Choroid plexus epithelial cell (primary cell): ENCODE measurements around the gene KDM1B.
"Not testable (repeated sequence)": the region's sequence is repeated elsewhere in the genome, so short reads cannot be mapped to it uniquely, and the experiment has no call there.

Experiments used
- DNase-seq: peaks from one replicate; pipeline ENCODE4 v3.0.0-alpha.2; 2010; ENCODE audit warnings: low read depth
- H3K4me3 ChIP-seq: 2 replicates; pipeline ENCODE4 v1.5.1; 2011; ENCODE audit warnings: low read depth, mild to moderate bottlenecking, control low read depth, low read length, moderate library complexity
- CTCF ChIP-seq: conservative IDR thresholded peaks from 2 replicates; pipeline ENCODE4 v1.5.1; 2011; ENCODE audit warnings: low read depth, mild to moderate bottlenecking, control low read depth, inconsistent platforms, low read length, moderate library complexity

Gene KDM1B

DNA sequence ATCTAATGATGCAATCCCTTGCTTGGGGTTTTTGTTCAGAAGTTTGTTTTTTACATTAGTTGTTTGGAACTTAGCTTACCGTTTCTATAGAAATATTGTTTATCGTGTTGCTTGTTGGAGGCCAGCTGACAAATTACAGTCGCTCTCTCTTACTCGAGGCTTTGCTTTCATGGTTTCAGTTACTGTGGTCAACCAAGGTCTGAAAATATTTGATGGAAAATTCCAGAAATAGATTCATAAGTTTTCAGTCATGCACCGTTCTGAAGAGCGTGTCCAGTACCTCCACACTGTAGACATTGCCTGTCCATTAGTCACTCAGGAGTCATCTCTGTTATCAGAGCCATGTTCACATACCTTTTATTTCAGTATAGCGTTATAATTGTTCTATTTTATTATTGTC, 61.2 kb downstream of the KDM1B start:
- H3K4me3 ChIP-seq = no peak overlapping the region
- peak; percentile 87 for DNase-seq
- no peak for TF ChIP-seq CTCF

DNA sequence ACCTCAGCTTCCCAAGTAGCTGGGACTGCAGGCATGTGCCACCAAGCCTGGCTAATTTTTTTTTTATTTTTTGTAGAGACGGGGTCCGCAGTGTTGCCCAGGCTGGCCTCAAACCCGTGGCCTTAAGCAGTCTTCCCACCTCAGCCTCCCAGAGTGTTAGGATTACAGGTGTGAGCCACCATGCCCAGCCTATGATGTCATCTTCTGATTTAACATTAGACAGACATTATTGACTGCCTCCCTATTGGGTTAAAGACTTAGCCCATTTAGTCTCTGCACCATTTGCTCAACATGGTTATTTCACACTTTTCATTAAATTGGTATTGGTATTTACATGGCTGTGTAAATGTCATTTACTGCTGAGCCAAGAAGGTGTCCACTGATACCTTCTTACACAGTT, 63.0 kb downstream of the KDM1B start:
- H3K4me3 ChIP-seq = no peak overlapping the region
- no peak for DNase-seq
- TF ChIP-seq CTCF = no peak

DNA sequence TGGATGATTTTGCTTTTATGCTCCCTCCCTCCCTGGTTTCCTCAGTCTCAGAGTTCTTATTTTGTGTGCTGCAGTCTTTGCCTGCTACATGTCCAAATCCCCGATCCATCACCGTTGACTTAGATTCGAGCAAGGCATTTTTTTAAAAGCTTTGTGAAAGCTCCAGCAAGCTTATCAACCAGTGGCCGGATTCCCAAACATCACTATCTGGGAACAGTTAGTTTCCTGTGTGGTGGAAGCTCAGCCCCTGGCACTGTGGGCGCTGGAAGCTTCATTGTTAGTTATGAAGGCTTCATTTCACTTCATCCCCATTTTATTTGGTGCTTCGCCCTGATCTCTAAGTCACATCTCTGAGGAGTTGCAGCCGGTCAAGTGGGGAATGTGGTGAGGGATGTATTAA, 64.4 kb downstream of the KDM1B start:
- no peak overlapping the region for H3K4me3 ChIP-seq
- TF ChIP-seq CTCF = no peak
- no peak for DNase-seq

DNA sequence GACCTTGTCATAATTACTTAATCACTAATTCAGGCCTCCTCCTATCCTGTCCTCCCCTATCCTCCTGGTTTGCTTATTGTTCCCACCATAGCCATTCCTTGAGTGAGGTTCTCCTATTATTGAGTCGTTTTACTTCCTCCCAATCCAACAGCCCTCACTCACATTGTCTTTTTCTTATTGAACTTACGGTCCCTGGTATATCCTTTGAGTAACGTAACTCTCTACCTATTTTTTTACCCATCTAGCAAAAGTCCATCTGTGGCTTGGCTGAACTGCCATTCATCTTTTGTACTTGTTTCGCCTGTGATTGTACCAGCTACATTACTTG, 66.0 kb downstream of the KDM1B start:
- H3K4me3 ChIP-seq = no peak overlapping the region
- TF ChIP-seq CTCF = no peak
- no peak for DNase-seq

DNA sequence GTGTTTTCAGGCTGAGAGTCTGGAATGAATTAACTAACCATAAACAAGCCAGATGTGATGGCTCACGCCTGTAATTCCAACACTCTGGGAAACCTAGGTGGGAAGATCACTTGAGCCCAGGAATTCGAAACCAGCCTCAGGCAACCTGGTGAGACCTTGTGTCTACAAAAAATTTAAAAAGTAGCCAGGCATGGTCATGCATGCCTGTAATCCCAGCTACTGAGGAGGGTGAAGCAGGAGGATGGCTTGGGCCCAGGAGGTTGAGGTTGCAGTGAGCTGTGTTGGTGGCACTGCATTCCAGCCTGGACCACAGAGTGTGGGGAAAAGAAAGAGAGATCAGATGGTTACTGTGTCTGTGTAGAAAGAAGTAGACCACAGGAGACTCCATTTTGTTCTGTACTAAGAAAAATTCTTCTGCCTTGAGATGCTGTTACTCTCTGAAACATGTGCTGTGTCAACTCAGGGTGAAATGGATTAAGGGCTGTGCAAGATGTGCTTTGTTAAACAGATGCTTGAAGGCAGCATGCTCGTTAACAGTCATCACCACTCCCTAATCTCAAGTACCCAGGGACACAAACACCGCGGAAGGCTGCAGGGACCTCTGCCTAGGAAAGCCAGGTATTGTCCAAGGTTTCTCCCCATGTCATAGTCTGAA, 71.4 kb downstream of the KDM1B start:
- not testable (repeated sequence) for H3K4me3 ChIP-seq
- peak; percentile 60 for DNase-seq

GRCh38 chr6:18227166-18227565, 71.9 kb downstream of the KDM1B start:
- DNase-seq, H3K4me3 ChIP-seq: not testable (repeated sequence)

DNA sequence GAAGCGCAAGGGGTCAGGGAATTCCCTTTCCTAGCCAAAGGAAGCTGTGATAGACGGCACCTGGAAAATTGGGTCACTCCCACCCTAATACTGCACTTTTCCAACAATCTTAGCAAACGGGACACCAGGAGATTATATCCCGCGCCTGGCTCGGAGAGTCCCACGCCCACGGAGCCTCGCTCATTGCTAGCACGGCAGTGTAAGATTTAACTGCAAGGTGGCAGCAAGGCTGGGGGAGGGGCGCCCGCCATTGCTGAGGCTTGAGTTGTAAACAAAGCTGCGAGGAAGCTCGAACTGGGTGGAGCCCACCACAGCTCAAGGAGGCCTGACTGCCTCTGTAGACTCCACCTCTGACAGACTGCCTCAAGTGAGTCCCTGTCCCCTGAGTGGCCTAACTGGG, 73.4 kb downstream of the KDM1B start:
- not testable (repeated sequence) for H3K4me3 ChIP-seq, DNase-seq

DNA sequence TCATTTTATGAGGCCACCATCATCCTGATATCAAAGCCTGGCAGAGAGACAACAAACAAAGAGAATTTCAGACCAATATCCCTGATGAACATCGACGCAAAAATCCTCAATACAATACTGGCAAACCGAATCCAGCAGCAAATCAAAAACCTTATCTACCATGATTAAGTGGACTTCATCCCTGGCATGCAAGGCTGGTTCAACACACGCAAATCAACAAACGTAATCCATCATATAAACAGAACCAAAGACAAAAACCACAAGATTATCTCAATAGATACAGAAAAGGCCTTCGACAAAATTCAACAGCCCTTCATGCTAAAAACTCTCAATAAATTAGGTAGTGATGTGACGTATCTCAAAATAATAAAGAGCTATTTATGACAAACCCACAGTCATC, 76.6 kb downstream of the KDM1B start:
- not testable (repeated sequence) for H3K4me3 ChIP-seq, DNase-seq

- DNase-seq, H3K4me3 ChIP-seq: not testable (repeated sequence)
These were observed 78.5 kb downstream of the KDM1B start for GRCh38 chr6:18233770-18234169.

- TF ChIP-seq CTCF = no peak
- no peak overlapping the region for H3K4me3 ChIP-seq
These were observed 79.3 kb downstream of the KDM1B start for GRCh38 chr6:18234564-18234963.

More at GRCh38 chr6:18234564-18234963, 79.3 kb downstream of the KDM1B start:
- DNase-seq = no peak
